Panc1 (cell line): ENCODE measurements around the gene SRCIN1. TPM values are rescaled to one million over a fixed set of nuclear protein-coding genes. Genes with fewer than 3 reads are reported as not detected.
A peak's percentile ranks its signal among the peaks of the same experiment; 100 is the strongest.

Source experiments
- ATAC-seq: fragments of 200-7000 bp; cut with Tn5 transposase; 2 replicates; pipeline ENCODE4 v1.9.1; 2020; ENCODE audit warnings: mild to moderate bottlenecking, moderate library complexity
- BruUV-seq: library from RNA; stranded (reverse); fragments of 400-500 nt; replicated peaks from 2 replicates; lab custom pipeline; 2021; lab: Mats Ljungman, UMichigan
- CTCF ChIA-PET: fragments of 300-600 bp; sonication (Branson Sonifier 250); formaldehyde crosslinking; loops from one replicate; lab custom pipeline; 2022; ENCODE audit warnings: antibody characterized with exemption; lab: Charles Lee
- POLR2A ChIA-PET: fragments of 300-600 bp; sonication (Branson Sonifier 250); formaldehyde crosslinking; loops from one replicate; lab custom pipeline; 2022; ENCODE audit warnings: antibody characterized with exemption; lab: Charles Lee
- DNase-seq: peaks from one replicate; pipeline ENCODE4 v3.0.0-alpha.2; 2010; ENCODE audit warnings: low read depth, low spot score
- H3K27ac ChIP-seq: 2 replicates; pipeline ENCODE4 v1.5.1; 2011; ENCODE audit warnings: mild to moderate bottlenecking, low read length, inconsistent platforms
- H3K27me3 ChIP-seq: fragments of 200-500 bp; sonication (Bioruptor generic); 2 replicates; pipeline ENCODE4 v1.6.0; 2014; ENCODE audit warnings: low read length, inconsistent platforms; ENCODE audit not compliant: control insufficient read depth, insufficient read depth
- H3K36me3 ChIP-seq: fragments of 200-500 bp; sonication (Bioruptor generic); 2 replicates; pipeline ENCODE4 v1.5.1; 2014; ENCODE audit warnings: inconsistent platforms, mild to moderate bottlenecking, low read length, moderate library complexity; ENCODE audit not compliant: control insufficient read depth, insufficient read depth
- H3K4me1 ChIP-seq: 2 replicates; pipeline ENCODE4 v1.5.1; 2011; ENCODE audit warnings: inconsistent platforms, mild to moderate bottlenecking, low read length, moderate library complexity; ENCODE audit not compliant: control insufficient read depth, insufficient read depth
- H3K4me3 ChIP-seq, 2 experiments: 2 replicates each; pipeline ENCODE4 v1.5.1; 2011 to 2012; ENCODE audit warnings: low read depth in 2 of 2, low read length in 2 of 2, mild to moderate bottlenecking in 2 of 2, inconsistent platforms in 1 of 2, moderate library complexity in 1 of 2
- H3K9me3 ChIP-seq: fragments of 200-500 bp; sonication (Bioruptor generic); 2 replicates; pipeline ENCODE4 v1.5.1; 2014; ENCODE audit warnings: low read depth, mild to moderate bottlenecking, inconsistent platforms, low read length, moderate library complexity; ENCODE audit not compliant: control insufficient read depth, insufficient read depth
- POLR2AphosphoS5 ChIP-seq: IDR thresholded peaks from 2 replicates; pipeline ENCODE4 v1.6.1; 2012; ENCODE audit warnings: mild to moderate bottlenecking, low read depth, low read length, moderate library complexity
- TCF7L2 ChIP-seq: IDR thresholded peaks from 2 replicates; pipeline ENCODE4 v1.6.1; 2011; ENCODE audit warnings: mild to moderate bottlenecking, low read depth, low read length, inconsistent platforms
- in situ Hi-C: cut with HindIII; loops from 2 replicates; pipeline ENCODE4 v1.10.0; 2016; ENCODE audit warnings: low sequenced_read_pairs, low pct_unique_long_range_greater_than_20kb
- intact Hi-C: fragments of 100-400 bp; cut with micrococcal nuclease; formaldehyde crosslinking; loops from one replicate; pipeline ENCODE4 v1.10.0; 2022; ENCODE audit not compliant: unreplicated experiment
- total RNA-seq: library from RNA; stranded (reverse); gene quantifications from one replicate; pipeline ENCODE4 v1.2.1, GENCODE V29; 2021; ENCODE audit not compliant: unreplicated experiment
- TF ChIP-seq, protein P1 (sequence below), 2 experiments: IDR thresholded peaks; 2 replicates each; pipeline ENCODE4 v1.6.1; 2011 to 2012; ENCODE audit warnings: low read depth in 2 of 2, control low read depth in 1 of 2, low read length in 1 of 2, mild to moderate bottlenecking in 1 of 2, moderate library complexity in 1 of 2; ENCODE audit not compliant: insufficient read depth in 1 of 2
- TF ChIP-seq, protein P2 (sequence below): fragments of 450-650 bp; IDR thresholded peaks from 2 replicates; pipeline ENCODE4 v1.5.1; 2017; ENCODE audit warnings: mild to moderate bottlenecking

SRCIN1 gene
- total RNA-seq, 1 experiment from 2014 or later = 12.8 TPM

- ATAC-seq (no peak), DNase-seq (no peak)
- Histone ChIP-seq H3K4me1 (peaks cover 4% of the 10 kb centered on the region; the same call in 1 of the 2 replicates), H3K4me3 (no peak overlapping the region), H3K9me3 (no peaks in the 10 kb centered on the region), H3K27me3 (no peaks in the 10 kb centered on the region), H3K27ac (no peak overlapping the region), H3K36me3 (no peaks in the 10 kb centered on the region)
- POLR2A ChIA-PET = no interaction called here
- TF ChIP-seq POLR2AphosphoS5 = no peak
- TF ChIP-seq, protein P1, sequence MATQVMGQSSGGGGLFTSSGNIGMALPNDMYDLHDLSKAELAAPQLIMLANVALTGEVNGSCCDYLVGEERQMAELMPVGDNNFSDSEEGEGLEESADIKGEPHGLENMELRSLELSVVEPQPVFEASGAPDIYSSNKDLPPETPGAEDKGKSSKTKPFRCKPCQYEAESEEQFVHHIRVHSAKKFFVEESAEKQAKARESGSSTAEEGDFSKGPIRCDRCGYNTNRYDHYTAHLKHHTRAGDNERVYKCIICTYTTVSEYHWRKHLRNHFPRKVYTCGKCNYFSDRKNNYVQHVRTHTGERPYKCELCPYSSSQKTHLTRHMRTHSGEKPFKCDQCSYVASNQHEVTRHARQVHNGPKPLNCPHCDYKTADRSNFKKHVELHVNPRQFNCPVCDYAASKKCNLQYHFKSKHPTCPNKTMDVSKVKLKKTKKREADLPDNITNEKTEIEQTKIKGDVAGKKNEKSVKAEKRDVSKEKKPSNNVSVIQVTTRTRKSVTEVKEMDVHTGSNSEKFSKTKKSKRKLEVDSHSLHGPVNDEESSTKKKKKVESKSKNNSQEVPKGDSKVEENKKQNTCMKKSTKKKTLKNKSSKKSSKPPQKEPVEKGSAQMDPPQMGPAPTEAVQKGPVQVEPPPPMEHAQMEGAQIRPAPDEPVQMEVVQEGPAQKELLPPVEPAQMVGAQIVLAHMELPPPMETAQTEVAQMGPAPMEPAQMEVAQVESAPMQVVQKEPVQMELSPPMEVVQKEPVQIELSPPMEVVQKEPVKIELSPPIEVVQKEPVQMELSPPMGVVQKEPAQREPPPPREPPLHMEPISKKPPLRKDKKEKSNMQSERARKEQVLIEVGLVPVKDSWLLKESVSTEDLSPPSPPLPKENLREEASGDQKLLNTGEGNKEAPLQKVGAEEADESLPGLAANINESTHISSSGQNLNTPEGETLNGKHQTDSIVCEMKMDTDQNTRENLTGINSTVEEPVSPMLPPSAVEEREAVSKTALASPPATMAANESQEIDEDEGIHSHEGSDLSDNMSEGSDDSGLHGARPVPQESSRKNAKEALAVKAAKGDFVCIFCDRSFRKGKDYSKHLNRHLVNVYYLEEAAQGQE (IDR thresholded peaks at IDR 0.05; ENCODE audit: insufficient read depth in 1 of 2, low read depth in 2 of 2, low read length in 1 of 2) = peak; percentile 91 to 92
- in situ Hi-C loops (no loop called here), intact Hi-C loops (no loop called here)
- CTCF ChIA-PET = interaction anchor here (1.3 kb wide), 1 partner anchor 102 kb away, joined by 4 read pairs; no protein-coding TSS in a partner anchor
- BruUV-seq = no TSS peak
Measured at GRCh38 chr17:38560503-38561318, 45.0 kb downstream of the SRCIN1 start.

DNA sequence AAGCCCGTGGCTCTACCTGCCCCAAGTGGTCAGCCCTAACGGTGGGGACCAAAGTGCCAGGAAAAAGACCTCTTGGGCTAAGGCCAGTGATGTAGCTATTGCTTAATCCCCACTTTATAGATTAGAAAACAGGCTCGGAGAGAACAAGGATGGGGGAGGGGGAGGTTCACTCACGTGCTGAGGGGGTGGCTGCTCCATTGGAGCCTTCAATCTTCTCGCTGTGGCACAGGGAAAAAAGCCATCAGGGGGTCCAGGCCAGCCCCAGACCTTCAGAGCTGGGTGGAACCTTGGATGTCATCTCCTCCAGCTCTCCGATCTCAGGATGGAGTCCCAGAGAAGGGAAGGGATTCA lies 45.9 kb downstream of the SRCIN1 start:
- ATAC-seq = no peak
- no peaks in the 10 kb centered on the region for H3K9me3 ChIP-seq
- no peak overlapping the region for H3K27ac ChIP-seq
- DNase-seq = no peak
- CTCF ChIA-PET = interaction anchor here (0.7 to 3.3 kb wide), 2 partner anchors 23 kb away, joined by 3 to 38 read pairs; no protein-coding TSS in a partner anchor
- POLR2A ChIA-PET = no interaction called here
- no peaks in the 10 kb centered on the region for H3K27me3 ChIP-seq
- in situ Hi-C loops = no loop called here
- H3K4me3 ChIP-seq = peak overlapping the region; percentile 48 to 71; a peak in 3 of 4 replicates
- no peak for TF ChIP-seq TCF7L2
- TF ChIP-seq, protein P1 (IDR thresholded peaks at IDR 0.05; ENCODE audit: insufficient read depth in 1 of 2, low read depth in 2 of 2, low read length in 1 of 2) = no peak
- TF ChIP-seq, protein P2, sequence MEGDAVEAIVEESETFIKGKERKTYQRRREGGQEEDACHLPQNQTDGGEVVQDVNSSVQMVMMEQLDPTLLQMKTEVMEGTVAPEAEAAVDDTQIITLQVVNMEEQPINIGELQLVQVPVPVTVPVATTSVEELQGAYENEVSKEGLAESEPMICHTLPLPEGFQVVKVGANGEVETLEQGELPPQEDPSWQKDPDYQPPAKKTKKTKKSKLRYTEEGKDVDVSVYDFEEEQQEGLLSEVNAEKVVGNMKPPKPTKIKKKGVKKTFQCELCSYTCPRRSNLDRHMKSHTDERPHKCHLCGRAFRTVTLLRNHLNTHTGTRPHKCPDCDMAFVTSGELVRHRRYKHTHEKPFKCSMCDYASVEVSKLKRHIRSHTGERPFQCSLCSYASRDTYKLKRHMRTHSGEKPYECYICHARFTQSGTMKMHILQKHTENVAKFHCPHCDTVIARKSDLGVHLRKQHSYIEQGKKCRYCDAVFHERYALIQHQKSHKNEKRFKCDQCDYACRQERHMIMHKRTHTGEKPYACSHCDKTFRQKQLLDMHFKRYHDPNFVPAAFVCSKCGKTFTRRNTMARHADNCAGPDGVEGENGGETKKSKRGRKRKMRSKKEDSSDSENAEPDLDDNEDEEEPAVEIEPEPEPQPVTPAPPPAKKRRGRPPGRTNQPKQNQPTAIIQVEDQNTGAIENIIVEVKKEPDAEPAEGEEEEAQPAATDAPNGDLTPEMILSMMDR = no peak; the same call in 1 of the 2 replicates
- no peaks in the 10 kb centered on the region for H3K36me3 ChIP-seq
- peaks cover 4% of the 10 kb centered on the region; the same call in 1 of the 2 replicates for H3K4me1 ChIP-seq
- intact Hi-C loops = no loop called here
- no TSS peak for BruUV-seq
